G401 (cell line): ENCODE results near the gene ZNF423. TPM values are rescaled to one million over a fixed set of nuclear protein-coding genes. Genes with fewer than 3 reads are reported as not detected.

Experiments used
- DNase-seq: peaks from one replicate; pipeline ENCODE4 v3.0.0-alpha.2; 2015; ENCODE audit warnings: low spot score
- in situ Hi-C: cut with HindIII; loops from 2 replicates; pipeline ENCODE4 v1.10.0; 2016; ENCODE audit warnings: low sequenced_read_pairs, mixed read lengths
- total RNA-seq: library from RNA; depleted of rRNA; stranded (reverse); fragments of >200 nt; shearing (Covaris generic); gene quantifications from 2 replicates; pipeline ENCODE4 v1.2.3, GENCODE V29; 2014

ZNF423 gene
- total RNA-seq, 1 experiment from 2014 or later, result 0.07 TPM

DNA sequence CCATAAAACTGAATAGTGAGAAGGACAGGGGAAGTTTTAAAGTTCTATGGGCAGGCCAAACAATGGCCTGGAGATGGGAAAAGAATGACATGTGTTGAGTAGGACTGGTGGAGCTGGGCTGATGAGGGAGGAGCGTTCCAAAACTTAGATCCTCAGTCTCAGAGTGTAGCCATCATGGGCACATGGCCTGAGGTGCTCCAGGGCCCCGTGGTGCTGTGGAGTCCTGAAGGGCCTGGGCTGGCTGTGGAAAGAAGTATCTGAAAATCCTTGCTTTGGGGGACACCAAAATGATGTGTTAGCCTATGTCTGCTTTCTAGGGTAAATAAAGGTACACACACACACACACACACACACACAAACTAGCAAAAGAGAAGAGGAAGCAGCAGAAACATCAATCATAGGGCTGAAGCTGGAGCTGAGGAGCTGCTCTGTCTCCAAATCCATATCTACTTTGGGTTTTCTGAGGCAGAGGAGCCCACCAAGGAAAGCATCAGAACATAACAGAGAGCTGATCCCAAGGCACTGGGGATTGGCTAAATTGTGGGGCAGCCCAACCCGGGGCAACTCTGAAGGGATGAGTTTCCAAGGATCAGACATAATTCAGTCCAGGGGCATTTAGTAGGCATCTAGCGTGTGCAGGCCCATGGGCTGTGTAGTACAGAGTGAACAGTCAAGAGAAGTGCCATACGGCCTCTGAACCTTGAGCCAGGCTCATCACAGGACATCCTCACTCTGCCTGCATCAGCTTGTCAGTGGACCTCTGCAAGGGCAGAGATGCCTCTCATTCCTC lies 397.1 kb downstream of the ZNF423 start:
- in situ Hi-C loops, result no loop called here
- no peak for DNase-seq

DNA sequence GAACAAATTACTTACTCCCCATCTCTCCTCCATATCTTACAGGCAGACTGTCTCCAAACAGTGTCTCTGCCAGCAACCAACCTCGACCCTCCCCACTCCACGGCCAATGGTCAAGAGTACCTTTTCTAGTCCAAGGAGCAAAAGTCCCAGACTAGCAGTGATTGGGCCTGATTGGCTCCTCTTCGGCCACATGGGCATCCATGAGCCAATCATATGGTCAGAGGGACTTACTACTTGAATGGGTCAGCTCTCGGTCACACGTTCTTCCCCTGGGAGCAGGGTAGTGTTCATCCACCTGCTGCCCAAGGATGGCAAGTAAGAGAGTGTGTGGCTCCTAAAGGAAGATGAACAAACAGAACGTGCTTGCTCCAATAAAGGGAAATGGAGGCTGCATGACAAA lies 397.7 kb downstream of the ZNF423 start:
- no peak for DNase-seq
- in situ Hi-C loops, result no loop called here

- no peak for DNase-seq
- in situ Hi-C loops, result no loop called here
These were observed 398.7 kb downstream of the ZNF423 start for GRCh38 chr16:49457196-49457595.

- in situ Hi-C loops, result no loop called here
- DNase-seq, result no peak
These were observed 399.1 kb downstream of the ZNF423 start for GRCh38 chr16:49456763-49457162.

- DNase-seq, result no peak
- in situ Hi-C loops, result no loop called here
These were observed 399.7 kb downstream of the ZNF423 start for GRCh38 chr16:49455991-49456745.

DNA sequence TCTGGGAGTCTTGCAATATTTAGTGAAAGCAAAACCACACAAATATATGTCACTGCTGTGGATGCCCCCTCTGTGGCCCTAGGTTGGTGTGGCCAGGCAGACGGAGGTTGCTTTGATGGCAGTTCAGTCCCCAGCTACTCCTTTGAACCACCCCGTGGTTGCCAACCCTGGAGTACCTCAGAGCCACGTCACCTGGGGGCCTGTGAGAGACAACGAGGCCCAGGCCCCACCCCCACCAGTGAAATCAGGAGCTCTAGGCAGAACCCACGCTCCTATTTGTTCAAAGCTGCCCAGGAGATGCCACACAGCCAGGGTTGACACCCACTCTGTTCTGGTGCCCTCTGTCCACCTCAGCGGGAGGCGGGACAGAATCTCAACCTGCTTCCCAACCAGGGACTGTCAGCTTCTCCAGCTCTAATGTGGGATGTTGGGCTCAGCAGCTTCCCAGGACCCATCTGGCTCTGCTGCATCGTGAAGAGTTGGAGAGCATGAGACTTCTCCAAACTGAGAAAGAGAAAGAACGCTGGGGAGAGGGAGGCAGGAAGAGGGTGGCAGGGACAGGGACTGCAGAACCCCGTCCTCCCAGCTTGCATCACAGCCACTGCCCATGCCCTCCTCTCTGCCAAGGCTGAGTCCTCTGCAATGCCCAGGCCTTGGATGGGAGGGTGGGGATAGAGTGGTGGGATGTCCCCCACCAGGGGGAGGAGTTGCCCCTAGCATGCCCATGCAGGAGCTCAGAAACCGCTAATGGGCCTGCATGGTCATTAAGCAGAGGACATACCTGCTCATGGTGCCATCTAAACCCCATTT lies 400.5 kb downstream of the ZNF423 start:
- no peak for DNase-seq
- in situ Hi-C loops, result no loop called here

- in situ Hi-C loops, result no loop called here
These were observed 401.3 kb downstream of the ZNF423 start for GRCh38 chr16:49454426-49455180.

GRCh38 chr16:49453983-49454382 lies 401.9 kb downstream of the ZNF423 start:
- no peak for DNase-seq
- in situ Hi-C loops, result no loop called here

More at GRCh38 chr16:49454426-49455180, 401.3 kb downstream of the ZNF423 start:
- DNase-seq, result no peak

DNA sequence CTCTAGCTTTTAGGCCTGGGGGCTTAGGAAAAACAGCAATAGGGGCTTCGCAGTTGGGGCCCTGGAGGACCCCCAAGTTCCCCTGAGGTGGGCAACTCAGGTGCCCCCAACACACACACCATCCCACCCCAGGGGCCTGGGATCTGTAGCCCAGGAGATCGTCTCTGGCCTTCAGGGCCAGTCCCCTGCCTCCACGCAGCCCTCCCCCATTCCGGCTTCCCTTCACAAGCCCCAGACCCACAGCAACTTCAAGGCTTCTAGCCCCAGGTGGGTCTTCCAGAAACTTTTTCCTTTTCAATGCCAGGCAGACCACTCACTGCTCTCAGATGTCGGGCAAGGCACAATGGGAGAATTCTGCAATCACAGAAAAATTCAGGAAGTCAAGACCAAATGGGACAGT lies 402.9 kb downstream of the ZNF423 start:
- in situ Hi-C loops, result no loop called here
- no peak for DNase-seq

GRCh38 chr16:49452578-49452977 lies 403.3 kb downstream of the ZNF423 start:
- DNase-seq, result no peak
- in situ Hi-C loops, result no loop called here

- no peak for DNase-seq
- in situ Hi-C loops, result no loop called here
These were observed 403.8 kb downstream of the ZNF423 start for GRCh38 chr16:49452108-49452507.

- in situ Hi-C loops, result no loop called here
- no peak for DNase-seq
These were observed 409.1 kb downstream of the ZNF423 start for GRCh38 chr16:49446805-49447204.

- in situ Hi-C loops, result no loop called here
- peak; percentile 11 for DNase-seq
These were observed 412.3 kb downstream of the ZNF423 start for GRCh38 chr16:49443576-49443975.

GRCh38 chr16:49442805-49443204 lies 413.1 kb downstream of the ZNF423 start:
- in situ Hi-C loops, result no loop called here
- peak; percentile 19 for DNase-seq

DNA sequence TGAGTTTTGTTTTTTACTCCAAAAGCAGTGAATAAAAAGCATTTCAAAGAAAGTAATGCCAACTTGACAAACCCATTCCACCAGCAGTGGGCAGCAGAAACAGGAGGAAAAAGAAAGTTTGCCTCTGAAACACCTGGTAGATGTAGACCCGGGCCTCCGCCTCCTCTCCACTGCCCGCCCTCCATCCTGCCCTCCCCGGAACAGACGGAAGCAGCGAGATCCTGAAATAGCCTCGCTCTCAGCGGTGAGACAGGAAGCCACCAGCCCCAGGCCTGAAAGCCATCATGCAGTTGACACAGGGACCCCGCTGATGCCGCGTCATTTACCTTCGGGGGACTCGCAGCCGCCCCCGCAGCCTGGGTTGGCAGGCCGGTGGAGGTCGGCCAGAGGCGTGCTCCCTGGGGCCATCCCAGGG lies 414.5 kb downstream of the ZNF423 start:
- in situ Hi-C loops, result no loop called here
- peak; percentile 19 for DNase-seq

DNA sequence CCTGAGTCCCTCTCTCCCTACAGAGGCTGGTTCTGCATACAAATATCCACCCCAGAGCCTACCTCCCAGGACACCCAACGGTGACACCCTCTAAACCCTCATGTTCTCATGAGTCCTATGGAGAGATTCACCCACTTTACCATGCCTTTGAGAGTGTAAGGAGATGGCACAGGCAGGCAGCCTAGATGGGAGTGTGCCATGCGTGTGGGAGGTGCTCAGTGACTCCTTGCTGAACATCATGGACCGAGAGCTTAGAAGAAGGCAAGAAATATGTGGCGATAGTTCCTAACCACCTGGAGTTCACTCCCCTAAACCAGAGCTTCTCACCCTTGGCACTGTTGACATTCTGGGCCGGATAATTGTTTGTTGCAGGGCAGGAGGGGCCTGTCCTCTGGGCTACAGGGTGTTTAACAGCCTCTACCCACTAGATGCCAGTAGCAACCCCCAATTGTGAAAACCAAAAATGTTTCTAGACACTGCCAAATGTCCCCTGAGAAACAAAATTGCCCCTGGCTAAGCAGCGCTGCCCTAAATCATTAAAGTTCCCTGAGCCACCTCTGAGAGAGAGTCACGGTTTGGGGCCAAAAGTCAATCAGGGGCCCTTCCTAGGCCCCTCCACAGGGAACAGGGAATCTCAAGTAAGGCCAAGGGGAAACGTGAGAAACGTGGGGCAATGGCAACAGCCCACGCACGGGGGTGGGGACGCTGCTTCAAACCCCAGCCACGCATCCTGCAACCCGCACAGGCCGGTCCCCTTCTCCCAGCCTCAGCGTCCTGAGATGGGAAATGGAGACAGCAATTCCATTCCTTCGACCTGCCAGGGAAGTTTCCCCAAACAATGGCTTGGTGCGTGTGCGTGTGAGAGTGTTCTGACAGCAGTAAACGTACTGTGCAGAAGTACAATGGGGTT lies 415.5 kb downstream of the ZNF423 start:
- in situ Hi-C loops, result no loop called here

GRCh38 chr16:49439676-49440075 lies 416.2 kb downstream of the ZNF423 start:
- in situ Hi-C loops, result no loop called here
- no peak for DNase-seq

More for the DNA sequence above, 415.5 kb downstream of the ZNF423 start:
- peak; percentile 17 for DNase-seq

GRCh38 chr16:49439050-49439449 lies 416.9 kb downstream of the ZNF423 start:
- no peak for DNase-seq
- in situ Hi-C loops, result no loop called here
